K562 (cell line): ENCODE results near the gene SETMAR. TPM values are rescaled to one million over a fixed set of nuclear protein-coding genes. Genes with fewer than 3 reads are reported as not detected.

ENCODE experiments used
- CHD7 ChIP-seq: fragments of 200-600 bp; sonication (generic); IDR thresholded peaks from one replicate; pipeline ENCODE4 v1.6.1; 2012; ENCODE audit warnings: mild to moderate bottlenecking, low read depth, low read length, inconsistent platforms
- IFI16 ChIP-seq: fragments of 250-450 bp; sonication (Bioruptor Pico); IDR thresholded peaks from 2 replicates; pipeline ENCODE4 v2.1.2; 2022; ENCODE audit warnings: mild to moderate bottlenecking, inconsistent platforms
- MBD1 ChIP-seq: fragments of 250-450 bp; sonication (Bioruptor Pico); IDR thresholded peaks from 2 replicates; pipeline ENCODE4 v1.8.0; 2022; ENCODE audit warnings: inconsistent platforms
- MLLT1 ChIP-seq, 2 experiments: fragments of 450-650 bp; IDR thresholded peaks; 2 replicates each; pipeline ENCODE4 v1.6.1; 2016
- MTA1 ChIP-seq: fragments of 450-650 bp; IDR thresholded peaks from 2 replicates; pipeline ENCODE4 v1.6.1; 2017; ENCODE audit warnings: borderline replicate concordance
- MTA2 ChIP-seq: fragments of 450-650 bp; IDR thresholded peaks from 2 replicates; pipeline ENCODE4 v1.6.1; 2016; ENCODE audit warnings: low read depth
- NRF1 ChIP-seq, 2 experiments: fragments of 450-650 bp; IDR thresholded peaks in 1 of 2; conservative IDR thresholded peaks in 1 of 2; 2 replicates each; pipeline ENCODE4 v1.6.1; 2014; ENCODE audit warnings: mild to moderate bottlenecking in 2 of 2
- PYGO2 ChIP-seq: fragments of 450-650 bp; IDR thresholded peaks from 2 replicates; pipeline ENCODE4 v1.6.1; 2016; ENCODE audit warnings: mild to moderate bottlenecking, missing genetic modification characterization, moderate library complexity, missing compliant biosample characterization
- RFX5 ChIP-seq: IDR thresholded peaks from 2 replicates; pipeline ENCODE4 v1.6.1; 2011; ENCODE audit warnings: low read depth, mild to moderate bottlenecking, improper control_type of control experiment, low read length
- TBP ChIP-seq: optimal IDR thresholded peaks from 2 replicates; pipeline ENCODE3; 2011; ENCODE audit warnings: low read depth, low read length, improper control_type of control experiment
- THRB ChIP-seq: fragments of 450-650 bp; formaldehyde crosslinking; conservative IDR thresholded peaks from 2 replicates; pipeline ENCODE4 v1.4.0; 2022; ENCODE audit warnings: mild to moderate bottlenecking, missing genetic modification characterization
- ZNF239 ChIP-seq: fragments of 250-450 bp; sonication (Bioruptor Pico); IDR thresholded peaks from 2 replicates; pipeline ENCODE4 v1.4.0; 2020; ENCODE audit warnings: mild to moderate bottlenecking
- ZSCAN29 ChIP-seq: fragments of 450-650 bp; IDR thresholded peaks from 2 replicates; pipeline ENCODE4 v1.6.1; 2017
- polyA plus RNA-seq, 8 experiments: library from polyadenylated mRNA; depleted of rRNA in 4 of 8; stranded (reverse) in 5 of 8; unstranded in 3 of 8; fragments of >200 nt; fragmentation: Nextera tagmentation in 2 of 8; fragmentation: Illumina TruSeq in 1 of 8; extraction: Ambion mirVana in 2 of 8; extraction: Trizol in 1 of 8; gene quantifications; 2 replicates each; pipeline versions ENCODE4 v1.2.1 to v1.2.3, GENCODE V29; 2011 to 2014; ENCODE audit warnings: inconsistent platforms in 1 of 8, missing spikeins in 1 of 8
- total RNA-seq, 7 experiments: library from RNA; depleted of rRNA in 6 of 7; stranded (reverse); fragments of >200 nt in 6 of 7; fragmentation: Illumina TruSeq in 2 of 7; extraction: Trizol in 2 of 7; gene quantifications; 2 replicates each; pipeline versions ENCODE4 v1.2.1 to v1.2.3, GENCODE V29; 2011 to 2021; ENCODE audit warnings: low replicate concordance in 1 of 7

The SETMAR gene
- total and polyA plus RNA-seq, 9 of the 15 experiments (the other 6 are each of a cell fraction or from before 2014, with no cell fraction given), result 5.5 to 25.1 (median 18.2) TPM

GRCh38 chr3:4350789-4351163 is 47.6 kb downstream of the SETMAR start (continued):
- TF ChIP-seq CHD7, result no peak
- no peak for TF ChIP-seq NRF1 (conservative IDR thresholded peaks at IDR 0.05 in 1 of 2, IDR thresholded peaks at IDR 0.05 in 1 of 2)
- no peak for TF ChIP-seq ZSCAN29
- TF ChIP-seq MBD1 (CRISPR knock-in tag), result no peak
- TF ChIP-seq TBP, result peak; percentile 41
- TF ChIP-seq IFI16, result no peak
- peak; percentile 19; the same call in 1 of the 2 replicates for TF ChIP-seq MTA2
- TF ChIP-seq MTA1, result 0 out of 2 replicates have a peak, but pooled peaks have one; percentile 4
- no peak for TF ChIP-seq ZNF239 (CRISPR knock-in tag)
- no peak for TF ChIP-seq THRB
- TF ChIP-seq PYGO2 (tag), result 0 out of 2 replicates have a peak, but pooled peaks have one; percentile 17
- TF ChIP-seq MLLT1 (IDR thresholded peaks at IDR 0.05), result peak; percentile 78 to 79
- 0 out of 2 replicates have a peak, but pooled peaks have one; percentile 16 for TF ChIP-seq RFX5
